ENCODE results near the gene CPSF7.

CPSF7 gene

DNA sequence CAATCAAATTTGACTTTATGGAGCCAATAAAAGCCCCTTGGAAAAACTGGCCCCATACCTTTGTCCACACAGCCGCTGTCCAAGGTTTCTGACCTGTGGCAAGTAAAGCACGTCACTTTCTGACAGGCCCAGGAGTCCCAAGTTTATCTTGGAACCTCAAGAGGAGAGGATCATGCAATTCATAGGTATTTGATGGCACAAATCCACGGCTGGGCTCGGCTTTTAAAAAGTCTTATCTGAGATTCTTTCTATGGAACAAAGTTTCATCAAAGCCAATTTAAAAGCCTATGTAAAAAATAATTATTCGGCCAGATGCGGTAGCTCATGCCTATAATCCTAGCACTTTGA, 54.0 kb downstream of the CPSF7 start:
- TF ChIP-seq, protein P1, sequence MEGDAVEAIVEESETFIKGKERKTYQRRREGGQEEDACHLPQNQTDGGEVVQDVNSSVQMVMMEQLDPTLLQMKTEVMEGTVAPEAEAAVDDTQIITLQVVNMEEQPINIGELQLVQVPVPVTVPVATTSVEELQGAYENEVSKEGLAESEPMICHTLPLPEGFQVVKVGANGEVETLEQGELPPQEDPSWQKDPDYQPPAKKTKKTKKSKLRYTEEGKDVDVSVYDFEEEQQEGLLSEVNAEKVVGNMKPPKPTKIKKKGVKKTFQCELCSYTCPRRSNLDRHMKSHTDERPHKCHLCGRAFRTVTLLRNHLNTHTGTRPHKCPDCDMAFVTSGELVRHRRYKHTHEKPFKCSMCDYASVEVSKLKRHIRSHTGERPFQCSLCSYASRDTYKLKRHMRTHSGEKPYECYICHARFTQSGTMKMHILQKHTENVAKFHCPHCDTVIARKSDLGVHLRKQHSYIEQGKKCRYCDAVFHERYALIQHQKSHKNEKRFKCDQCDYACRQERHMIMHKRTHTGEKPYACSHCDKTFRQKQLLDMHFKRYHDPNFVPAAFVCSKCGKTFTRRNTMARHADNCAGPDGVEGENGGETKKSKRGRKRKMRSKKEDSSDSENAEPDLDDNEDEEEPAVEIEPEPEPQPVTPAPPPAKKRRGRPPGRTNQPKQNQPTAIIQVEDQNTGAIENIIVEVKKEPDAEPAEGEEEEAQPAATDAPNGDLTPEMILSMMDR (IDR thresholded peaks at IDR 0.05; ENCODE audit: low read length, missing control alignments): no peak
- H3K4me3 ChIP-seq (replicated peaks; ENCODE audit: low read depth, low read length): no peak overlapping the region
- no peak for DNase-seq (ENCODE audit: low read depth)

GRCh38 chr11:61372659-61373420, 56.9 kb downstream of the CPSF7 start:
- TF ChIP-seq, protein P1 (IDR thresholded peaks at IDR 0.05; ENCODE audit: low read length, missing control alignments): no peak
- no peak for DNase-seq (ENCODE audit: low read depth)
- H3K4me3 ChIP-seq (replicated peaks; ENCODE audit: low read depth, low read length): no peak overlapping the region

DNA sequence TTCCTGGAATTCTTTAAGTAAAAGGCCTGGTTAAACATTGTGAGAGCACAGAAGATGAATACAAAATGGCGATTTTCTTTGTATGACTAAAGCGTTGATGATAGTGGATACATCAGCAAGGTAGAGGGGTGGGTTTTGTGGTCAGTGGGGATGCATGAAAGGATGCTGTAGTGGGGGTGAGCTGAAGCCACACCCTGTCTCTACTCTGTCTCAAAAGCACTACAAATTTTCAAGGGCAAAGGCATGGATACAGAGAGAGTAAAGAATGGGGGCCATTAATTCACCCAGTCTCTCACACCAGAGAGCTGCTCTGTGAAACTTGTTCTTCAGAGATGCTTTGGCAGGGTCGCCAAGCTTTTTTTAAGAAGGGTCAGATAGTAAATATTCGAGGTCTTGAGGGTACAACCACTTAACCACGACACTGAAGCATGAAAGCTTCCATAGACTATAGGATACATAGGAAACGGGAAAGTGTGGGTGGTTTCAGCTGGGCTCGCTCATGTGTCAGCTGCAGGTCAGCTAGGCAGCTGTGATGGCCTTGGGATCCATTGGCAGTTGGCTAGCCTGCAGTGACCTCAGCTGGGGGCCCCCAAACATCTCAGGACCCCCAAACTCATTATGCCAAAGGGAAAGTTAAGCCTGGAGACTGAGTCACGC, 59.3 kb downstream of the CPSF7 start:
- DNase-seq (ENCODE audit: low read depth): no peak
- no peak overlapping the region for H3K4me3 ChIP-seq (replicated peaks; ENCODE audit: low read depth, low read length)

DNA sequence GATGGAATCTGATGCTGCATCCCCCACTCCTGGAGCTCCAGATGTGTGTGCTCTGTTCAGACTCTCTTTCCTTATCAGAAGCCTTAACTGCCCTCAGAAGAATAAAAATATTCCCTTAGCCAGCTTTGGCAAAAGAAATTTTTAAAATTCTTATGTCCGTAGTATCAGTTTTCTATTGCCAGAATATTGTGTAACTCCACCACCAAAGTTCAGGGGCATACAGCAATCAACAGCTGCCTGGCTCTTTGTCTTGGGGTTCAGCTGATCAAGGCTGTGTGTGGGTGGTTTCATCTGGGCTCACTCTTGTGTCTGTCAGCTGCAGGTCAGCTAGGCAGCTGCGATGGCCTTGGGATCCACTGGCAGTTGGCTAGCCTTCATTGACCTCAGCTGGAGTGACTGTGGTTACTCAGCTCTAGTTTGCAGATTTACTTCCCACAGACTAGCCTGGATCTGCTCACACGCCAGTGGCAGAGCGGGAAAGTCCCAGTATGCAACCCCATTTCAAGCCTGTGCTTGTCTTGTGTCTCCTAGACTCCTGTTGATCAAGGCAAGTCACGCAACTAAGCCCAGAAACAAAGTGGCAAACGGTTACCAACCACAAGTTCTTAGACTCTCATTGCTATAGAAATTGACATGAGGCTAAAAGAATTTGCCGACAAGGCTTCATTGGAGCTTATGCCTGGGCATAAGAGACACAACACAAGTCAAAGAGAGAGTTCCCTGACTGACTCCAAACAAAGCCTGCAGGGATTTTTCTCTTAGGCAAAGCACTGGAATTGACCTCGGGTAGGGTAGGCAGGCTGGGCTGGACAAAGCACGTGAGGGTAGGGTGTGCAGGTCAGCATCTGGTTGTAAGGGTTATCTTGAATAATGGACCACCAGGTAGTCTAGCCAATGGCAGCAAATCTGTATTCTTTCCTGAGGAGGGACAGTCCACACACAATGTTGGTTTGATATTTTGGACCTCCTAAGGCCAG, 60.1 kb downstream of the CPSF7 start:
- no peak overlapping the region for H3K4me3 ChIP-seq (replicated peaks; ENCODE audit: low read depth, low read length)
- peak; percentile 80 for DNase-seq (ENCODE audit: low read depth)
- TF ChIP-seq, protein P1 (IDR thresholded peaks at IDR 0.05; ENCODE audit: low read length, missing control alignments): no peak

More for the DNA sequence above, 59.3 kb downstream of the CPSF7 start:
- TF ChIP-seq, protein P1 (IDR thresholded peaks at IDR 0.05; ENCODE audit: low read length, missing control alignments): no peak

GRCh38 chr11:61368646-61369045, 61.1 kb downstream of the CPSF7 start:
- DNase-seq (ENCODE audit: low read depth): no peak
- TF ChIP-seq, protein P1 (IDR thresholded peaks at IDR 0.05; ENCODE audit: low read length, missing control alignments): no peak
- no peak overlapping the region for H3K4me3 ChIP-seq (replicated peaks; ENCODE audit: low read depth, low read length)

DNA sequence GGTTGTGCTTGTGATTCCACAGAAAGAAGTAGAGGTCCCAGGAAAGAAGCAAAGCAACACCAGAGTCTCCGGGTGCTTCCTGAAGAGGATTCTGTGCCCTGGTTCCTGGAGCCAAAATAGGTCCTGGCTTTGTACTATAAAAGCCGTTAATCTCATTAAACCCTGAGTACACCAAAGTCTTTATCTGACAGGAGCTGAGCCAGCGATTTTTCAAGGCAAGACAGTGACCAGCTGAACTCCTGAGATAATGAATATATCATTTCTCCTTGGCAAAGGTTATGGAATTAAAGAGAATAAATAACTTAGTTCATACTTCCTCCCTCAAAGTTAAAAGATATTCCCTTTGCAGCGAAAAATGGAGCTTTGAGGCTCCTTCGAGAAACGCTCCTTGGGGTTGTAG, 62.4 kb downstream of the CPSF7 start:
- no peak for DNase-seq (ENCODE audit: low read depth)
- no peak overlapping the region for H3K4me3 ChIP-seq (replicated peaks; ENCODE audit: low read depth, low read length)
- TF ChIP-seq, protein P1 (IDR thresholded peaks at IDR 0.05; ENCODE audit: low read length, missing control alignments): no peak

Data from fibroblast of pulmonary artery (primary cell).